ENCODE measurements around the gene TSPAN12. TPM values are rescaled to one million over a fixed set of nuclear protein-coding genes. Genes with fewer than 3 reads are reported as not detected.

The TSPAN12 gene
- total and polyA plus RNA-seq, 2 of the 8 experiments (the other 6 are each of a cell fraction or from before 2014, with no cell fraction given) = 6.1 to 17.9 TPM

GRCh38 chr7:120741371-120742042, 116.4 kb downstream of the TSPAN12 start:
- Histone ChIP-seq H4K20me1 (replicated peaks in 1 of 2; ENCODE audit: control insufficient read depth in 1 of 2, insufficient read depth in 2 of 2, low read length in 2 of 2) (no peaks in the 10 kb centered on the region), H3K4ac (replicated peaks; ENCODE audit: insufficient read length, low read depth, low read length) (no peak overlapping the region), H2BK120ac (replicated peaks; ENCODE audit: low read depth, low read length) (no peak overlapping the region), H3K27me3 (replicated peaks in 1 of 4; ENCODE audit: control insufficient read depth in 3 of 4, extremely low read depth in 1 of 4, insufficient read depth in 3 of 4, low read length in 3 of 4) (no peaks in the 10 kb centered on the region), H3K18ac (ENCODE audit: extremely low read depth, low read length) (no peak overlapping the region), H2BK15ac (ENCODE audit: low read length) (no peak overlapping the region), H3K23me2 (ENCODE audit: low read depth, low read length) (no peaks in the 10 kb centered on the region; the same call in 1 of the 2 replicates), H3K79me1 (ENCODE audit: low read depth, low read length) (no peaks in the 10 kb centered on the region), H3K4me1 (replicated peaks in 1 of 4; ENCODE audit: control insufficient read depth in 3 of 4, insufficient read depth in 4 of 4, low read length in 3 of 4) (peaks cover 0 to 5% (median 4%) of the 10 kb centered on the region in 4 experiments; a peak in 5 of 7 replicates), H4K8ac (ENCODE audit: extremely low read depth, insufficient read depth, low read length) (no peak overlapping the region), H3K9ac (replicated peaks in 1 of 4; ENCODE audit: extremely low read depth in 1 of 4, low read depth in 3 of 4, low read length in 3 of 4) (no peak overlapping the region), H3K56ac (replicated peaks; ENCODE audit: insufficient read length, low read depth, low read length) (no peak overlapping the region), H2BK5ac (ENCODE audit: low read depth, low read length) (no peak overlapping the region), H4K91ac (replicated peaks; ENCODE audit: insufficient read length, low read length) (no peak overlapping the region), H3K36me3 (ENCODE audit: control insufficient read depth in 2 of 4, insufficient read depth in 4 of 4, low read length in 3 of 4) (no peaks in the 10 kb centered on the region; a peak in 1 of 8 replicates), H4K5ac (ENCODE audit: insufficient read length, low read depth, low read length) (no peak overlapping the region), H2AK5ac (ENCODE audit: low read depth, low read length) (no peak overlapping the region), H2BK20ac (ENCODE audit: low read length) (no peak overlapping the region), H3K14ac (ENCODE audit: insufficient read length) (no peak overlapping the region), H3K23ac (ENCODE audit: insufficient read length) (no peak overlapping the region), H3K4me2 (ENCODE audit: insufficient read depth in 1 of 2, low read depth in 2 of 2, low read length in 2 of 2) (no peak overlapping the region), H3K4me3 (ENCODE audit: extremely low read depth in 1 of 4, insufficient read depth in 2 of 4, low read depth in 3 of 4, low read length in 4 of 4) (no peak overlapping the region; a peak in 1 of 8 replicates), H3K27ac (ENCODE audit: low read depth, low read length) (no peak overlapping the region), H2BK12ac (ENCODE audit: low read depth, low read length) (no peak overlapping the region), H2AFZ (ENCODE audit: low read length) (no peak overlapping the region), H3K79me2 (ENCODE audit: control insufficient read depth in 1 of 2, insufficient read depth in 2 of 2, low read length in 2 of 2) (no peaks in the 10 kb centered on the region), H3K9me3 (ENCODE audit: insufficient read depth in 2 of 2, low read depth in 1 of 2, low read length in 1 of 2) (no peaks in the 10 kb centered on the region)
- FAIRE-seq (no peak), DNase-seq (ENCODE audit: low read depth in 1 of 2, low spot score in 2 of 2) (no peak)
- WGBS, 2 experiments (ENCODE audit: extremely low coverage in 1 of 2, insufficient coverage in 1 of 2, insufficient read length in 1 of 2, insufficient replicate concordance in 2 of 2, low coverage in 1 of 2, low lambda C conversion rate in 2 of 2, missing lambda C conversion rate in 1 of 2) = 81% methylated on average over 7 of the region's 7 CpGs; no CpG with 5 or more reads in 1 of the 2 experiments
- ChIA-PET POLR2A (ENCODE audit: partially characterized antibody) (no interaction called here), CTCF (ENCODE audit: partially characterized antibody) (interaction anchor here (1.2 kb wide), 1 partner anchor 259 kb away, joined by 4 read pairs; no protein-coding TSS in a partner anchor)
- TF ChIP-seq PHF8 (conservative IDR thresholded peaks at IDR 0.05; ENCODE audit: low read depth, low read length) (no peak), RFX5 (IDR thresholded peaks at IDR 0.05; ENCODE audit: borderline replicate concordance, low read depth, low read length) (no peak), CBX8 (IDR thresholded peaks at IDR 0.05; ENCODE audit: borderline replicate concordance, low read depth, low read length) (no peak), BACH1 (IDR thresholded peaks at IDR 0.05; ENCODE audit: low read length) (no peak), KDM4A (IDR thresholded peaks at IDR 0.05; ENCODE audit: low read depth, low read length, severe bottlenecking) (no peak), CHD1 (IDR thresholded peaks at IDR 0.05; ENCODE audit: low read depth, low read length) (no peak)
- TF ChIP-seq, protein P1, sequence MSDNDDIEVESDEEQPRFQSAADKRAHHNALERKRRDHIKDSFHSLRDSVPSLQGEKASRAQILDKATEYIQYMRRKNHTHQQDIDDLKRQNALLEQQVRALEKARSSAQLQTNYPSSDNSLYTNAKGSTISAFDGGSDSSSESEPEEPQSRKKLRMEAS (IDR thresholded peaks at IDR 0.05) = no peak

Measured in H1 (cell line).